ENCODE results near the gene SMYD3.
"Not testable (repeated sequence)": the region's sequence is repeated elsewhere in the genome, so short reads cannot be mapped to it uniquely, and the experiment has no call there.

Gene SMYD3

GRCh38 chr1:246381452-246381851 lies 125.6 kb downstream of the SMYD3 start:
- peaks cover 0 to 2% (median 0%) of the 10 kb centered on the region in 5 donors for H3K9me3 ChIP-seq (ENCODE audit: control insufficient read depth in 5 of 5, low read length in 5 of 5)
- H3K36me3 ChIP-seq (ENCODE audit: control insufficient read depth in 5 of 5, insufficient read depth in 5 of 5, low read length in 5 of 5) = no peaks in the 10 kb centered on the region
- no peaks in the 10 kb centered on the region for H3K4me1 ChIP-seq (ENCODE audit: control insufficient read depth in 5 of 5, insufficient read depth in 5 of 5, low read length in 5 of 5)
- H3K27me3 ChIP-seq (ENCODE audit: control insufficient read depth in 5 of 5, insufficient read depth in 4 of 5, low read length in 5 of 5) = no peaks in the 10 kb centered on the region
- no peak overlapping the region for H3K9ac ChIP-seq (ENCODE audit: low read length in 5 of 5)
- no peak overlapping the region for H3K27ac ChIP-seq (ENCODE audit: low read depth, low read length)
- H3K4me3 ChIP-seq (ENCODE audit: low read depth in 1 of 5, low read length in 5 of 5) = no peak overlapping the region

DNA sequence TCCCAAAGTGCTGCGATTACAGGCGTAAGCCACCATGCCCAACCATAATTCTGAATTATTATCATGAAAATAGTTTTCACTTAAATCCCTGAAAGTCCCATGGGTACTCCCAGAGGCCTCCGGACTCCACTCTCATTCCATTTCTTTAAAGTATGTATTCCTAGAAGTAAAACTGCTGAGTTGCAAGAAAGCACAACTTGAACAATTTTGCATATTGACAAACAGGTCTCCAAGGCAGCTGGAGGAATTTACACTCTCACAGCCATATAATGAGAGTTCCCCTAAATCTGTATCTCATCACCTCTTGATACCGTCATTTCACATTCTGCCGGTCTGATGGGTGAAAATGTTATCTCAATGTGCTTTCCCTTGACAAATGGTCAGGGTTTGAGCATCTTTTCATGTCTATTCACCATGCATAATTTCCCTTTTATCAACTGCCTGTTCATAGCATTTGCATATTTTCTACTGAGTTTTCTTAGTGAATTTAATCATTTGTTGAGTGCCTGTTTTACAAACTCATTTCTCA lies 129.4 kb downstream of the SMYD3 start:
- no peak overlapping the region for H3K4me3 ChIP-seq (ENCODE audit: low read depth in 1 of 5, low read length in 5 of 5)
- H3K27me3 ChIP-seq (ENCODE audit: control insufficient read depth in 5 of 5, insufficient read depth in 4 of 5, low read length in 5 of 5) = no peaks in the 10 kb centered on the region
- no peaks in the 10 kb centered on the region for H3K4me1 ChIP-seq (ENCODE audit: control insufficient read depth in 5 of 5, insufficient read depth in 5 of 5, low read length in 5 of 5)
- no peaks in the 10 kb centered on the region for H3K36me3 ChIP-seq (ENCODE audit: control insufficient read depth in 5 of 5, insufficient read depth in 5 of 5, low read length in 5 of 5)
- peaks cover 0 to 2% (median 0%) of the 10 kb centered on the region in 5 donors for H3K9me3 ChIP-seq (ENCODE audit: control insufficient read depth in 5 of 5, low read length in 5 of 5)
- H3K27ac ChIP-seq (ENCODE audit: low read depth, low read length) = no peak overlapping the region
- H3K9ac ChIP-seq (ENCODE audit: low read length in 5 of 5) = no peak overlapping the region

- H3K4me3 ChIP-seq (ENCODE audit: low read depth in 1 of 5, low read length in 5 of 5) = no peak overlapping the region
- H3K9ac ChIP-seq (ENCODE audit: low read length in 5 of 5) = no peak overlapping the region
- H3K27ac ChIP-seq (ENCODE audit: low read depth, low read length) = no peak overlapping the region
- no peaks in the 10 kb centered on the region for H3K4me1 ChIP-seq (ENCODE audit: control insufficient read depth in 5 of 5, insufficient read depth in 5 of 5, low read length in 5 of 5)
- H3K36me3 ChIP-seq (ENCODE audit: control insufficient read depth in 5 of 5, insufficient read depth in 5 of 5, low read length in 5 of 5) = no peaks in the 10 kb centered on the region
- H3K9me3 ChIP-seq (ENCODE audit: control insufficient read depth in 5 of 5, low read length in 5 of 5) = no peaks in the 10 kb centered on the region
- no peaks in the 10 kb centered on the region for H3K27me3 ChIP-seq (ENCODE audit: control insufficient read depth in 5 of 5, insufficient read depth in 4 of 5, low read length in 5 of 5)
Observed at GRCh38 chr1:246373828-246374569, 133.1 kb downstream of the SMYD3 start.

GRCh38 chr1:246372559-246372958 lies 134.5 kb downstream of the SMYD3 start:
- no peaks in the 10 kb centered on the region for H3K36me3 ChIP-seq (ENCODE audit: control insufficient read depth in 5 of 5, insufficient read depth in 5 of 5, low read length in 5 of 5)
- H3K27me3 ChIP-seq (ENCODE audit: control insufficient read depth in 5 of 5, insufficient read depth in 4 of 5, low read length in 5 of 5) = no peaks in the 10 kb centered on the region
- no peak overlapping the region for H3K4me3 ChIP-seq (ENCODE audit: low read depth in 1 of 5, low read length in 5 of 5)
- no peak overlapping the region for H3K27ac ChIP-seq (ENCODE audit: low read depth, low read length)
- H3K4me1 ChIP-seq (ENCODE audit: control insufficient read depth in 5 of 5, insufficient read depth in 5 of 5, low read length in 5 of 5) = no peaks in the 10 kb centered on the region
- H3K9ac ChIP-seq (ENCODE audit: low read length in 5 of 5) = no peak overlapping the region
- no peaks in the 10 kb centered on the region for H3K9me3 ChIP-seq (ENCODE audit: control insufficient read depth in 5 of 5, low read length in 5 of 5)

DNA sequence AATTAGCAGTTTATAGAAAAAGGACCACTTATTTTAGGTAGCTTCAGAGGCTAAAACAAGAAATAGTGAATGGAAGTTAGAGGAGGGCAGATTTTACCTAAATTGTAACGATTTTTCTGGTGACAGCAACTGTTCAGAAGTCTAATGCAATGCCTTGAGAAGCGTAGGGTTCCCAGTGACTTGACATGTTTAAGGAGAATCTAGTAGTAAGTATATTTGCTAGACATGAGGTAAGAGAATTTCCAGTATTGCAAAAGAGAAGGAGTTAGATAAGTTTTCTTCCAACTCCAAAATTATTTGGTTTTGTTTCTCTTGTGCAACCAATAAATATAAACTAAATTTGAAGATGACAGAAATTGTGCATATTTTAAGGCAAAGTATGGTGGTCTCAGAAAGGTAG lies 140.0 kb downstream of the SMYD3 start:
- no peaks in the 10 kb centered on the region for H3K36me3 ChIP-seq (ENCODE audit: control insufficient read depth in 5 of 5, insufficient read depth in 5 of 5, low read length in 5 of 5)
- H3K9ac ChIP-seq (ENCODE audit: low read length in 5 of 5) = no peak overlapping the region
- no peaks in the 10 kb centered on the region for H3K4me1 ChIP-seq (ENCODE audit: control insufficient read depth in 5 of 5, insufficient read depth in 5 of 5, low read length in 5 of 5)
- H3K27ac ChIP-seq (ENCODE audit: low read depth, low read length) = no peak overlapping the region
- no peaks in the 10 kb centered on the region for H3K9me3 ChIP-seq (ENCODE audit: control insufficient read depth in 5 of 5, low read length in 5 of 5)
- no peaks in the 10 kb centered on the region for H3K27me3 ChIP-seq (ENCODE audit: control insufficient read depth in 5 of 5, insufficient read depth in 4 of 5, low read length in 5 of 5)
- no peak overlapping the region for H3K4me3 ChIP-seq (ENCODE audit: low read depth in 1 of 5, low read length in 5 of 5)

DNA sequence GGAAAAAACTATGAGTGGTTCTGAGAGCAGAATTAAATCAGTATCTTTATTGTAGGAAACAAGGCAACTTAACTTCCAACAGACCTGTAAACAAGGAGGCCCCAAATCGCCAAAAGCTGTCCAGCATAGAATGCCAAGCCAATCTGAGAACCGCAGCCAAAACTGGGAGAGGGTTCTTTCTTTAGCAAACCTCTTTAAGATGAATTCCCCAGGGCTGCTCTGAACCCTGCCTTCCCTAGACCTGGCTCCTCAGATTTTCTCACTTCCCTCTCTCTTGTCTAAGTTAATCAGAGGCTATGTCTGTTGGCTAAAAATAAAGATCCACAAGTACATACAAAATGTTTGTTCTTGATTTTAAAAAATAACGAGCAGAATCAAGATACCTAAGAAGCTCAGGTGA lies 141.4 kb downstream of the SMYD3 start:
- Histone ChIP-seq H3K9me3 (ENCODE audit: control insufficient read depth in 5 of 5, low read length in 5 of 5) (peaks cover 0 to 2% (median 0%) of the 10 kb centered on the region in 5 donors), H3K27me3 (ENCODE audit: control insufficient read depth in 5 of 5, insufficient read depth in 4 of 5, low read length in 5 of 5) (no peaks in the 10 kb centered on the region), H3K9ac (ENCODE audit: low read length in 5 of 5) (no peak overlapping the region), H3K4me1 (ENCODE audit: control insufficient read depth in 5 of 5, insufficient read depth in 5 of 5, low read length in 5 of 5) (no peaks in the 10 kb centered on the region), H3K36me3 (ENCODE audit: control insufficient read depth in 5 of 5, insufficient read depth in 5 of 5, low read length in 5 of 5) (no peaks in the 10 kb centered on the region), H3K4me3 (ENCODE audit: low read depth in 1 of 5, low read length in 5 of 5) (no peak overlapping the region), H3K27ac (ENCODE audit: low read depth, low read length) (no peak overlapping the region)

DNA sequence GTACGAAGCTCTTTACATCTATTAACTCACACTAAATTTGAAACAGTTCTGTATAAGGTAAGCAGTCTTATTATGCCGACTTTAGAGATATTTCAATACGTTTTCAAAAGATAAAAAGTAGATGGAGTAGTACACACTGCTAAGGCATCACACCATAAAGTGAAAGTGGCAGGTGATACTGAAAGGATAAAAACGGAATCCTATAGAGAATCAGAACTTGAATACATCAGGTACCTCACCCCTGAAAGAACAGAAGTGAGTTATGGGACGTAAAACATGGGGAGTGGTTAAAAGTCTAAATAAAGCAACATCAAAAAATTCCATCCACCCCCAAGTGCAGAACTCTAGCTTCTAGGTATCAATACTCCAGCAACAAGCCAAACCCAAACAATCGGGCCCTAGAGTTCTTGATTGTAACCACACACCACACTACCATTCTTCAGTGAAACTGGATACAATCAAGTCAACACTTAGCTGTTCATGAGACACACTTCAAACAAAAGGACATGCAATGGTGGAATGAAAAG lies 142.6 kb downstream of the SMYD3 start:
- Histone ChIP-seq H3K36me3 (ENCODE audit: control insufficient read depth in 5 of 5, insufficient read depth in 5 of 5, low read length in 5 of 5) (no peaks in the 10 kb centered on the region), H3K27me3 (ENCODE audit: control insufficient read depth in 5 of 5, insufficient read depth in 4 of 5, low read length in 5 of 5) (no peaks in the 10 kb centered on the region), H3K27ac (ENCODE audit: low read depth, low read length) (no peak overlapping the region), H3K9me3 (ENCODE audit: control insufficient read depth in 5 of 5, low read length in 5 of 5) (peaks cover 0 to 2% (median 0%) of the 10 kb centered on the region in 5 donors), H3K4me1 (ENCODE audit: control insufficient read depth in 5 of 5, insufficient read depth in 5 of 5, low read length in 5 of 5) (no peaks in the 10 kb centered on the region), H3K9ac (ENCODE audit: low read length in 5 of 5) (no peak overlapping the region), H3K4me3 (ENCODE audit: low read depth in 1 of 5, low read length in 5 of 5) (no peak overlapping the region)

- H3K4me1 ChIP-seq (ENCODE audit: control insufficient read depth in 5 of 5, insufficient read depth in 5 of 5, low read length in 5 of 5); H3K27ac ChIP-seq (ENCODE audit: low read depth, low read length); H3K36me3 ChIP-seq (ENCODE audit: control insufficient read depth in 5 of 5, insufficient read depth in 5 of 5, low read length in 5 of 5); H3K4me3 ChIP-seq (ENCODE audit: low read depth in 1 of 5, low read length in 5 of 5); H3K27me3 ChIP-seq (ENCODE audit: control insufficient read depth in 5 of 5, insufficient read depth in 4 of 5, low read length in 5 of 5); H3K9me3 ChIP-seq (ENCODE audit: control insufficient read depth in 5 of 5, low read length in 5 of 5); H3K9ac ChIP-seq (ENCODE audit: low read length in 5 of 5): not testable (repeated sequence)
Observed at GRCh38 chr1:246357014-246357598, 150.0 kb downstream of the SMYD3 start.

DNA sequence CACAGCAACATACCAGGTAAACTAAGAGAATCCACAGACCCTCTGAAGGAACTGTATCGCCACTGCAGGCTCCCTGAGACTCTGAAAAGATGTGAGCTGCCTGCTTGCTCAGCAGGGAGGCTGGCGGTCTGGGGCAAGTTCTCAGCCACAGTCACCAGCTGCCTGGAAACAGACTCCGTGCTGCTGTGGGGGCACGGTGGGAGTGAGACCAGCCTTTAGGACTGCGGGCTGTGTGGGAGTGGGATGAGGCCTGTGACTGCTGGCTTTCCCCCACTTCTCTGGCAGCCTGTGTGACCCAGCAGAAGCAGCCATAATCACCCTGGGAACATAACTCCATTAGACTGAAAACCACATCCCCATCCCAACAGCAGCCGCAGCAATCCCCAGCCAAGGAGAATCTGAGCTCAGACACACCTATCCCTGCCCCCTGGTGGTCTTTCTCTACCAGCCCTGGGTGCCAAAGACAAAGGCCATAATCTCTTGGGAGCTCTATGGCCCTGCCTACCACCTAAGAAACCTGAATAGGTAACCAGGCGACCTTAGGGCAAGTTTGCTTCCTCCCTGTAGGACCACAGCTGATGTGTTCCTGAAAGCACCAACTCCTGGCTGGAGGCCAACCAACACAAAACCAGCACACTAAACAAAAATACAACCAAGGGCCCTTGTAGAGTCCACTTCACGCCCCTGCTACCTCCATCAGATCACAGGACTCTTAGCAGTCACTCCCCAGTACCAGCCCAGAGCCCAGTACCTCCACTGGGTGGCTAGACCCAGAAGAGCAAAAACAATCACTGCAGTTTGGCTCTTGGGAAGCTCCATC lies 151.5 kb downstream of the SMYD3 start:
- Histone ChIP-seq H3K4me3 (ENCODE audit: low read depth in 1 of 5, low read length in 5 of 5) (no peak overlapping the region), H3K36me3 (ENCODE audit: control insufficient read depth in 5 of 5, insufficient read depth in 5 of 5, low read length in 5 of 5) (no peaks in the 10 kb centered on the region), H3K9ac (ENCODE audit: low read length in 5 of 5) (no peak overlapping the region), H3K27me3 (ENCODE audit: control insufficient read depth in 5 of 5, insufficient read depth in 4 of 5, low read length in 5 of 5) (no peaks in the 10 kb centered on the region), H3K27ac (ENCODE audit: low read depth, low read length) (no peak overlapping the region), H3K9me3 (ENCODE audit: control insufficient read depth in 5 of 5, low read length in 5 of 5) (peaks cover 0 to 6% (median 5%) of the 10 kb centered on the region in 5 donors), H3K4me1 (ENCODE audit: control insufficient read depth in 5 of 5, insufficient read depth in 5 of 5, low read length in 5 of 5) (no peaks in the 10 kb centered on the region)

DNA sequence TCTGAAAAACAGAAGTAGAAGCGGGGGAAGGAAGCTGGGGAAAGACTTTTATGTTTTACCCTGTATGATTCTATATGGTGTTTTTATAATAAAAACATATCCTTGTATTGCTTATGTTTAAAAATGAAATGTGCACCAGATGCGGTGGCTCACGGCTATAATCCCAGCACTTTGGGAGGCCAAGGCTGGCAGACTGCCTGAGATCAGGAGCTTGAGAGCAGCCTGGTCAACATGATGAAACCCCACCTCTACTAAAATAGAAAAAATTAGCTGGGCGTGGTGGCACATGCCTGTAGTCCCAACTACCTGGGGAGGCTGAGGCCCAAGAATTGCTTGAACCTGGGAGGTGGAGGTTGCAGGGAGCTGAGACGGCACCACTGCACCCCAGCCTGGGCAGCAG lies 155.4 kb downstream of the SMYD3 start:
- Histone ChIP-seq H3K9ac (ENCODE audit: low read length in 5 of 5) (no peak overlapping the region), H3K27ac (ENCODE audit: low read depth, low read length) (no peak overlapping the region), H3K36me3 (ENCODE audit: control insufficient read depth in 5 of 5, insufficient read depth in 5 of 5, low read length in 5 of 5) (no peaks in the 10 kb centered on the region), H3K4me1 (ENCODE audit: control insufficient read depth in 5 of 5, insufficient read depth in 5 of 5, low read length in 5 of 5) (no peaks in the 10 kb centered on the region), H3K4me3 (ENCODE audit: low read depth in 1 of 5, low read length in 5 of 5) (no peak overlapping the region), H3K27me3 (ENCODE audit: control insufficient read depth in 5 of 5, insufficient read depth in 4 of 5, low read length in 5 of 5) (no peaks in the 10 kb centered on the region), H3K9me3 (ENCODE audit: control insufficient read depth in 5 of 5, low read length in 5 of 5) (no peaks in the 10 kb centered on the region)
